ENCODE measurements around the gene MALRD1. TPM values are rescaled to one million over a fixed set of nuclear protein-coding genes. Genes with fewer than 3 reads are reported as not detected.

Gene MALRD1
- total and polyA plus RNA-seq, 2 of the 8 experiments (the other 6 are each of a cell fraction or from before 2014, with no cell fraction given), result 0.32 to 0.35 TPM

GRCh38 chr10:19043431-19043830, 5.2 kb upstream of the MALRD1 start:
- Histone ChIP-seq H3K79me2 (ENCODE audit: control insufficient read depth in 1 of 2, insufficient read depth in 2 of 2, low read length in 2 of 2) (no peaks in the 10 kb centered on the region), H4K20me1 (replicated peaks in 1 of 2; ENCODE audit: control insufficient read depth in 1 of 2, insufficient read depth in 2 of 2, low read length in 2 of 2) (no peaks in the 10 kb centered on the region), H3K14ac (ENCODE audit: insufficient read length) (no peak overlapping the region), H3K79me1 (ENCODE audit: low read depth, low read length) (no peaks in the 10 kb centered on the region), H3K4me2 (ENCODE audit: insufficient read depth in 1 of 2, low read depth in 2 of 2, low read length in 2 of 2) (no peak overlapping the region), H4K5ac (ENCODE audit: insufficient read length, low read depth, low read length) (no peak overlapping the region), H3K36me3 (ENCODE audit: control insufficient read depth in 2 of 4, insufficient read depth in 4 of 4, low read length in 3 of 4) (no peaks in the 10 kb centered on the region), H4K8ac (ENCODE audit: extremely low read depth, insufficient read depth, low read length) (no peak overlapping the region), H2AK5ac (ENCODE audit: low read depth, low read length) (no peak overlapping the region), H3K9me3 (ENCODE audit: insufficient read depth in 2 of 2, low read depth in 1 of 2, low read length in 1 of 2) (no peaks in the 10 kb centered on the region), H2BK12ac (ENCODE audit: low read depth, low read length) (no peak overlapping the region), H2BK15ac (ENCODE audit: low read length) (no peak overlapping the region), H3K23ac (ENCODE audit: insufficient read length) (no peak overlapping the region), H3K4me1 (replicated peaks in 1 of 4; ENCODE audit: control insufficient read depth in 3 of 4, insufficient read depth in 4 of 4, low read length in 3 of 4) (no peaks in the 10 kb centered on the region), H3K4me3 (ENCODE audit: extremely low read depth in 1 of 4, insufficient read depth in 2 of 4, low read depth in 3 of 4, low read length in 4 of 4) (no peak overlapping the region), H3K27ac (ENCODE audit: low read depth, low read length) (no peak overlapping the region), H4K91ac (replicated peaks; ENCODE audit: insufficient read length, low read length) (no peak overlapping the region), H3K56ac (replicated peaks; ENCODE audit: insufficient read length, low read depth, low read length) (no peak overlapping the region), H2BK5ac (ENCODE audit: low read depth, low read length) (no peak overlapping the region), H2AFZ (ENCODE audit: low read length) (no peak overlapping the region), H3K4ac (replicated peaks; ENCODE audit: insufficient read length, low read depth, low read length) (no peak overlapping the region), H3K27me3 (replicated peaks in 1 of 4; ENCODE audit: control insufficient read depth in 3 of 4, extremely low read depth in 1 of 4, insufficient read depth in 3 of 4, low read length in 3 of 4) (no peaks in the 10 kb centered on the region), H2BK120ac (replicated peaks; ENCODE audit: low read depth, low read length) (no peak overlapping the region), H3K18ac (ENCODE audit: extremely low read depth, low read length) (no peak overlapping the region), H3K9ac (replicated peaks in 1 of 4; ENCODE audit: extremely low read depth in 1 of 4, low read depth in 3 of 4, low read length in 3 of 4) (no peak overlapping the region), H2BK20ac (ENCODE audit: low read length) (no peak overlapping the region), H3K23me2 (ENCODE audit: low read depth, low read length) (no peaks in the 10 kb centered on the region; the same call in 1 of the 2 replicates)
- ChIA-PET POLR2A (ENCODE audit: partially characterized antibody) (no interaction called here), CTCF (ENCODE audit: partially characterized antibody) (interaction anchor here (0.6 kb wide), 1 partner anchor 69 kb away, joined by 5 read pairs; no protein-coding TSS in a partner anchor)
- FAIRE-seq (no peak), DNase-seq (ENCODE audit: low read depth in 1 of 2, low spot score in 2 of 2) (no peak)
- WGBS, 2 experiments (ENCODE audit: extremely low coverage in 1 of 2, insufficient coverage in 1 of 2, insufficient read length in 1 of 2, insufficient replicate concordance in 2 of 2, low coverage in 1 of 2, low lambda C conversion rate in 2 of 2, missing lambda C conversion rate in 1 of 2), result 93% methylated on average over 3 of the region's 3 CpGs; no CpG with 5 or more reads in 1 of the 2 experiments
- no peak for TF ChIP-seq GTF2F1 (IDR thresholded peaks at IDR 0.05; ENCODE audit: borderline replicate concordance, low read depth, low read length)
- TF ChIP-seq SAP30 (IDR thresholded peaks at IDR 0.05; ENCODE audit: insufficient read depth, insufficient replicate concordance, low read length), result no peak
- TF ChIP-seq, protein P1, sequence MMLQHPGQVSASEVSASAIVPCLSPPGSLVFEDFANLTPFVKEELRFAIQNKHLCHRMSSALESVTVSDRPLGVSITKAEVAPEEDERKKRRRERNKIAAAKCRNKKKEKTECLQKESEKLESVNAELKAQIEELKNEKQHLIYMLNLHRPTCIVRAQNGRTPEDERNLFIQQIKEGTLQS (IDR thresholded peaks at IDR 0.05; ENCODE audit: insufficient read depth, low read depth, low read length), result no peak
